Esophagus muscularis mucosa (tissue), 4 donors: ENCODE results near the gene ITGA8.

Experiments
- EP300 ChIP-seq: sonication (generic); formaldehyde crosslinking; IDR thresholded peaks from one replicate; pipeline ENCODE4 v1.6.1; 2017; ENCODE audit warnings: antibody characterized with exemption
- POLR2A ChIP-seq: fragments of 450-650 bp; IDR thresholded peaks from one replicate; pipeline ENCODE4 v1.6.1; 2017; ENCODE audit warnings: antibody characterized with exemption, moderate library complexity, mild to moderate bottlenecking, low read depth
- POLR2AphosphoS5 ChIP-seq, 2 donors: sonication (generic); formaldehyde crosslinking; IDR thresholded peaks; one replicate each; pipeline ENCODE4 v1.6.1; 2017; ENCODE audit warnings: antibody characterized with exemption in 2 of 2
- TF ChIP-seq, protein P1 (sequence below), 3 experiments: fragments of 200-600 bp in 2 of 3; fragments of 450-650 bp in 1 of 3; sonication (generic) in 2 of 3; IDR thresholded peaks; one replicate each; pipeline ENCODE4 v1.5.1; 2017 to 2019; ENCODE audit warnings: antibody characterized with exemption in 3 of 3, mild to moderate bottlenecking in 2 of 3, moderate library complexity in 1 of 3

DNA sequence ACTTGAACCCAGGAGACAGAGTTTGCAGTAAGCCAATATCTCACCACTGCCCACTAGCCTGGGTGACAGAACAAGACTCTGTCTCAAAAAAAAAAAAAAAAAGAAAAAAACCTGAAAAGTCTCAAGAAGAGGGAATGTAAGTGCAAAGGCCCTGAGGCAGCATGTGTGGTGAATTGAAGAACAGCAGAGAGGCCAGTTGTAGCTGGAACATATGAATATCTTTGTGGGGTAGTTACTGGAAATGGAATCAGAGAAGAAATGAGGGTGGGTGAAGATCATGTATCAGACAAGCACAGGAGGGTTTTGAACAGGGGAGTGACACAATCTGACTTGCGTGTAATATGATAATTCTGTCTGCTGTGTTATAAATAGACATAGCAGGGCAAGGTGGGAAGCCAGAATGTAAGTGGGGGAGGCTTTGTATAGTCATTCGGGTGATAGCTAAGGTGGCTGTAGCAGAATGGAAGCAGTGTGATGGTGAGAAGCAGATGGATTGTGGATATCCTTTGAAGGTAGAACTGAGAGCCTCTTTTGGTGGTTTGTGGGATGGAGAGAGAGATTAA, 45.3 kb upstream of the ITGA8 start:
- TF ChIP-seq, protein P1, sequence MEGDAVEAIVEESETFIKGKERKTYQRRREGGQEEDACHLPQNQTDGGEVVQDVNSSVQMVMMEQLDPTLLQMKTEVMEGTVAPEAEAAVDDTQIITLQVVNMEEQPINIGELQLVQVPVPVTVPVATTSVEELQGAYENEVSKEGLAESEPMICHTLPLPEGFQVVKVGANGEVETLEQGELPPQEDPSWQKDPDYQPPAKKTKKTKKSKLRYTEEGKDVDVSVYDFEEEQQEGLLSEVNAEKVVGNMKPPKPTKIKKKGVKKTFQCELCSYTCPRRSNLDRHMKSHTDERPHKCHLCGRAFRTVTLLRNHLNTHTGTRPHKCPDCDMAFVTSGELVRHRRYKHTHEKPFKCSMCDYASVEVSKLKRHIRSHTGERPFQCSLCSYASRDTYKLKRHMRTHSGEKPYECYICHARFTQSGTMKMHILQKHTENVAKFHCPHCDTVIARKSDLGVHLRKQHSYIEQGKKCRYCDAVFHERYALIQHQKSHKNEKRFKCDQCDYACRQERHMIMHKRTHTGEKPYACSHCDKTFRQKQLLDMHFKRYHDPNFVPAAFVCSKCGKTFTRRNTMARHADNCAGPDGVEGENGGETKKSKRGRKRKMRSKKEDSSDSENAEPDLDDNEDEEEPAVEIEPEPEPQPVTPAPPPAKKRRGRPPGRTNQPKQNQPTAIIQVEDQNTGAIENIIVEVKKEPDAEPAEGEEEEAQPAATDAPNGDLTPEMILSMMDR (IDR thresholded peaks at IDR 0.05): no peak
- TF ChIP-seq EP300: no peak
- TF ChIP-seq POLR2AphosphoS5 (IDR thresholded peaks at IDR 0.05): no peak
- no peak for TF ChIP-seq POLR2A
